GM21576 (cell line): ENCODE results near the gene PLEKHG2.
"Not testable (repeated sequence)": the region's sequence is repeated elsewhere in the genome, so short reads cannot be mapped to it uniquely, and the experiment has no call there.

Experiments used
- ATAC-seq: cut with Tn5 transposase; IDR thresholded peaks from one replicate; pipeline ENCODE4 v1.9.1; 2021; ENCODE audit warnings: mild to moderate bottlenecking, moderate library complexity; ENCODE audit not compliant: unreplicated experiment

The PLEKHG2 gene

GRCh38 chr19:39435499-39436349 lies 23.3 kb downstream of the PLEKHG2 start, which contains the start of gene RPS16:
RPS16 (minus strand) TSS chr19:39435949; CDS start chr19:39435895, 54 bp downstream.
- peak; percentile 76 for ATAC-seq

- ATAC-seq, result no peak
These were observed 23.9 kb downstream of the PLEKHG2 start for GRCh38 chr19:39436350-39436716.

- no peak for ATAC-seq
These were observed 25.9 kb downstream of the PLEKHG2 start for GRCh38 chr19:39438270-39438934.

GRCh38 chr19:39444598-39445195 lies 32.2 kb downstream of the PLEKHG2 start:
- no peak for ATAC-seq

- ATAC-seq, result peak; percentile 70
These were observed 33.0 kb downstream of the PLEKHG2 start, which contains the start of gene SUPT5H for GRCh38 chr19:39445196-39446111. SUPT5H (plus strand) TSS chr19:39445582; CDS start chr19:39445891, 309 bp downstream.

- no peak for ATAC-seq
These were observed 34.1 kb downstream of the PLEKHG2 start for GRCh38 chr19:39446365-39447084.

- no peak for ATAC-seq
These were observed 35.8 kb downstream of the PLEKHG2 start for GRCh38 chr19:39448271-39448670.

- ATAC-seq, result no peak
These were observed 36.8 kb downstream of the PLEKHG2 start for GRCh38 chr19:39449116-39449797.

GRCh38 chr19:39451257-39451656 lies 38.8 kb downstream of the PLEKHG2 start:
- ATAC-seq, result not testable (repeated sequence)

- ATAC-seq, result no peak
These were observed 50.9 kb downstream of the PLEKHG2 start for GRCh38 chr19:39463403-39463802.

- ATAC-seq, result no peak
These were observed 53.7 kb downstream of the PLEKHG2 start for GRCh38 chr19:39465956-39466747.

GRCh38 chr19:39467941-39468340 lies 55.5 kb downstream of the PLEKHG2 start:
- no peak for ATAC-seq

GRCh38 chr19:39469036-39469435 lies 56.6 kb downstream of the PLEKHG2 start:
- no peak for ATAC-seq

- ATAC-seq, result no peak
These were observed 57.1 kb downstream of the PLEKHG2 start for GRCh38 chr19:39469567-39469966.

GRCh38 chr19:39470724-39471339 lies 58.4 kb downstream of the PLEKHG2 start:
- ATAC-seq, result no peak

GRCh38 chr19:39471756-39472536 lies 59.5 kb downstream of the PLEKHG2 start:
- no peak for ATAC-seq

GRCh38 chr19:39472746-39473442 lies 60.4 kb downstream of the PLEKHG2 start:
- ATAC-seq, result no peak
